CD4-positive, alpha-beta T cell treated with Interleukin-6 at 100 ng/mL for 8 hours (primary cell): ENCODE data around the gene KRTAP5-7.
"Not testable (repeated sequence)": the region's sequence is repeated elsewhere in the genome, so short reads cannot be mapped to it uniquely, and the experiment has no call there.

Experiments used
- DNase-seq: peaks from one replicate; pipeline ENCODE4 v3.0.0-alpha.2; 2020; ENCODE audit warnings: mixed read lengths, low spot score

Gene KRTAP5-7

DNA sequence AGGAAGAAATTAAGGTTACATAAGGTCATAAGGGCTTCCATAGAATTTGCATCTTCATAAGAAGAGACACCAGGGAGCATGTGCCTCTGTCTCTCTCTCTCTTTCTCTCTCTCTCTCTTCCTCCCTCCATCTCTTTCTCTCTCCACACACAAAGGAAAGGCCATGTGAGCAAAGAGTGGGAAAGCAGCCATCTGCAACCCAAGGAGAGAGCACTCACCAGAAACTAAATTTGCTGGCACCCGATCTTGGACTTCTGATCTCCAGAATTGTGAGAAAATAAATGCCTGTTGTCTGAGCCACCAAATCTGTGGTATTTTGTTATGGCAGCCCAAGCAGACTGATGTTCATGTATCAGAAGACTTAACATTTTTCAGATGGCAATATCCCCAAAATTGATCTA lies 31.9 kb downstream of the KRTAP5-7 start:
- DNase-seq: no peak

DNA sequence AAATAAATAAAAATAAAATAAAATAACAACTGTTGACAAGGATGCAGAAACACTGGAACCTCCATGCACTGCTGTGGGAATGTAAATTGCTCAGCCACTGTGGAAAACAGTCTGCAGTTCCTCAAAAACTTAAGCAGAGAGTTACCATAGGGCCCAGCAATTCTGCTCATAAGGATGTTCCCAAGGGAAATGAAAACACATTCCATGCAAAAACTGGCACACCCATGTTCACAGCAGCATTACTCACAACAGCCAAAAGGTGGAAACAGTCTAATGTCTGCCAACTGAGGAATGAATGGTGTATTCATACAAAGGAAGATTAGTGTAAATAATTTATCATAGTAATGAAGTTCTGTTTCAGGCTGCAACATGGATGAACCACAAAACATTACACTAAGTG lies 35.1 kb downstream of the KRTAP5-7 start:
- no peak for DNase-seq

DNA sequence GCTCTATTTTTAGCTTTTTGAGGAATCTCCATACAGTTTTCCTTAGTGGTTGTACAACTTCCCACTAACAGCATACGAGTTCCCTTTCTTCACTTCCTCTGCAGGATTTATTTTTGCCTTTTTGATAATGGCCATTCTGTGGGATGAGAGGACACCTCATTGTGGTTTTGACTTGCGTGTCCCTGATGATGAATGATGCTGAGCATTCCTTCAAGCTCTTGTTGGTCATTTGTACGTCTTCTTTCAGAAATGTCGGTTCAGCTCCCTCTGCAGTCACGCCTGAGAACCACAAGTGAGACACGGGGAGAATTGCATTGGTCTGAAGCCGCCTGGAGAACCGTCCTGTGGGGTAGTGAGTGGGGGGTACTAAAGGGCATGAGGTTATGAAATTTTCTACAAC lies 36.3 kb downstream of the KRTAP5-7 start:
- DNase-seq: no peak

DNA sequence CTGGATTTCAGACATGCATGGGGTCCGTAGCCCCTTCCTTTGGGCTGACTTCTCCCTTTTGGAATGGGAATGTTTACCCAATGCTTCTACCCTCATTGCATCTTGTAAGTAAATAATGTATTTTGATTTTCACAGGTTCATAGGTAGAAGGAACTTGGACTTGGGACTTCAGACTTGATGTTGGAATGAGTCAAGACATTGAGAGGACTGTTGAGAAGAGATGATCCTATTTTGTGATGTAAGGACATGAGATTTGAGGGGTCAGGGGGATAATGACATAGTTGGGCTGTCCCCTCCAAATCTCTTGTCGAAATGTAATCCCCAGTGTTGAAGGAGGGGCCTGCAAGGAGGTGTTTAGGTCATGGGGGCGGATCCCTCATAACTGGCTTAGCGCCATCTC lies 37.4 kb downstream of the KRTAP5-7 start:
- no peak for DNase-seq

DNA sequence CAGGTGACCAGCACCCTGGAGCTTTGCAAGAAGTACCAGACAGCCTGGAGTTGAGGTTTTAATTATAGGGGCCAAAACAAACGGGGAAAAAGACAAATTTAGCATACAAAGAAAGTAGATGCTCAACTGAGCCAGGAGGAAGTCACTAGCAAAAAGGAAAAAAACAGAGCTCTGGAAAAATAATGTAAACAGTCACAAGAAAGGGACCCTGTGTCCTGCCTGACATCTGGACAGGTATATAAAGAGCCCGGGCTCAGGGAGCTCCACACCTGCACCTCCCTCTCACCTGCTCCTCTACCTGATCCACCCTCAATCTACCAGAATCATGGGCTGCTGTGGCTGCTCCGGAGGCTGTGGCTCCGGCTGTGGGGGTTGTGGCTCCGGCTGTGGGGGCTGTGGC lies 38.2 kb downstream of the KRTAP5-7 start, which contains the start of gene KRTAP5-10:
KRTAP5-10 (plus strand) TSS at position 301 of the 400 bp plus-strand sequence; CDS start at position 326, 25 bp downstream.
- no peak for DNase-seq

DNA sequence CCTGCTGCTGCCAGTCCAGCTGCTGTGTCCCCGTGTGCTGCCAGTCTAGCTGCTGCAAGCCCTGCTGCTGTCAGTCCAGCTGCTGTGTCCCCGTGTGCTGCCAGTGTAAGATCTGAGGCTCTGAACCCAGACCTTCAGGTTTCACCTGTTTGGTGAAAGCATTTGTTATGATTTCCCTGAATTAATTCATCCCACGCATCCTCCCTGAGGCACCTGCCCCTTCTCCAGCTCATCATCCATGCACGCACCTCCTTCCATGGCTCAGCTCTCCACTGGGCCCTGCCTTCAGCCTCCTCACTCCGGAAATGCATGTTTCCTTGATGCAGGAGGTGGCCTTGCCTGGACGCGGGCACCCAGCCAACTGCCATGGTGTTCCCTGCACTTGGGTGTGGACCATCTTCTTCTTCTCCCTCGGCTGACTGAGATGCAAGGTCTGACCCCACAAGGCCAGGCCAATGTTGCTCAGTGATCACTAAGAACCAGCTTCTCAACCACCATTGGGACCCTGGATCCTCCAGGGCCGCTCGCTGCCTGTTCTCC lies 39.1 kb downstream of the KRTAP5-7 start:
- DNase-seq: no peak

DNA sequence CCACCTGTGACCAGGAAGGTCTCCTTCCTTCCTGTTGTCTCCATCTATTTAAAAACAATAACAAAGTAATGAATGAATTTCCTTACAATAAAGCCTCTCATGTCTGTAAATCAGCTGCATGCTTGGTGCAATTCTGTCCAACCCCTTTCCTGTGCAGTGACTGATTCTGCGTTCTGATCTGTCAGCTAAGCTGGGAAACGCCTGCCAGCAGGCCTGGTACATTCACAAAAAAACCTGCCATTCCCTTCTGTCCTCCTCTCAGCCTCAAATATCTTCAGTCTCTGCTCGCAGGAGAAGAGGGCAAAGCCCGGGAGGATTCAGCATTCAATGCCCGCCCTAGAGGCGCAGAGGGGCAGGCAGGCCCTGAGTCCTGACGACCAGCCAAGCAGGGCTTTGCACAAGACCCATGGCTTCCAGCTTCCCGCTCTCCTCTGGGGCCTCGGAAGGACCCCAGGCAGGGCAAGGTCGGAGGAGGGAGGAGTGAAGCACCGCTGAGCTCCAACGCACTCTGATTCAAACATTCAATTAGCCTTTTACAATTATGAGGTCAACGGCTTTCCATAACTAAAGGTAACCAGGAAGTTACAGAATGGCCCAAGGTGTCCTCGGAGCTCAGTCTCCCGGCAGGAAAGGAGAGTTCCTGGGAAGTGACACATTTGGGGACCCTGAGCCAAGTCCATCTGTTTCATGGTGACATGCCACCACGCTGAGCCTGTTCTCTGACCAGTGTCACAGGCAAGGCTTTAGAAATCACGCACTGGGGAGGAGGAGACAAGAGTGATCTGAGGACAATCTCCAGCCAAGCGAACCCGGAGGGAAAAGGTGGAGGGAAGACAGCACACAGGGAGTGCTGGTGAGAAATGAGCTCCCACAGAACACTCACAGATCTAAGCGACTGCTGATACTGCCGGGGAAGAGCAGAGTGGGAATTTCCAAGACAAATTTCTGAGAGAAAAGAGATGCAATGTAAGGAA lies 39.8 kb downstream of the KRTAP5-7 start:
- DNase-seq: not testable (repeated sequence)

DNA sequence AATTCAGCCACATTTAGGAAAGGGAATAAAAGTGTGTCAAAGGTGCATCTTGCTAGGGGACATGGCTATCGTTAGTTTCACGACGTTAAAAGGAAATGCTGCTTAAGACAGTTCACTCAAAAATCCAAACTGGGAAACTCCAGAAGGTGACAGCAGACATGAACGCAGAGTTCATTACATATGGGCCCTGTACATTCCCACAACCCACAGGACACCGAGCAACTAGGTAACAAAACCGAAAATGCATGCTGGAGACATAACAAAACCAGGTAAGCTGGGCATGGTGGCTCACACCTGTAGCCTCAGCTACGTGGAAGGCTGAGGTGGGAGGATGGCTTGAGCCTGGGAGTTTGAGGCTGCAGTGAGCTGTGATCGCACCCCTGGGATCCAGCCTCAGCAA lies 40.6 kb downstream of the KRTAP5-7 start:
- not testable (repeated sequence) for DNase-seq

DNA sequence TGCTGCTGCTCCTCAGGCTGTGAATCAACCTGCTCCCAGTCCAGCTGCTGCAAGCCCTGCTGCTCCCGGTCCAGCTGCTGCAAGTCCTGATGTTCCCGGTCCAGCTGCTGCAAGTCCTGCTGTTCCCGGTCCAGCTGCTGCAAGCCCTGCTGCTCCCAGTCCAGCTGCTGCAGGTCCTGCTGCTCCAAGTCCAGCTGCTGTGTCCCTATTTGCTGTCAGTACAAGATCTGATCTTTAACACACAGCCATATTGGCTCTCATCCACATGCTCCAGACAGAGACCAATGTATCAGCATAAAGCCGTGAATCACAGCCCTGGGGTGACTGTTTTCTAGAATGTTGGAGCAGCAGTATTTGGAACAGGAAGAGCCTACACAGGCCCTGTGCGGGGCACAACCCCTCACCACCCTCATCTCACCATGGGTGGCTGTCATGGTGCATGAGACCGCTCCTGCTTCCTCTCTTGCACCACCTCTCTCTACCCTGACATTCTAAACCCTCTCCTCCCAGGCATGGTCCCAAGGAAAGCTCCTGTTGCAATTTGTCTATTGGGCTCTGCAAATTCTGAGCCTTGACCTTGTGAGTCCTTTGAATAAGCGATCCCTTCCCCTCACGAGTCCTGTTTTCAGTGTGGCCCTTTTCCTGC lies 41.8 kb downstream of the KRTAP5-7 start:
- no peak for DNase-seq

DNA sequence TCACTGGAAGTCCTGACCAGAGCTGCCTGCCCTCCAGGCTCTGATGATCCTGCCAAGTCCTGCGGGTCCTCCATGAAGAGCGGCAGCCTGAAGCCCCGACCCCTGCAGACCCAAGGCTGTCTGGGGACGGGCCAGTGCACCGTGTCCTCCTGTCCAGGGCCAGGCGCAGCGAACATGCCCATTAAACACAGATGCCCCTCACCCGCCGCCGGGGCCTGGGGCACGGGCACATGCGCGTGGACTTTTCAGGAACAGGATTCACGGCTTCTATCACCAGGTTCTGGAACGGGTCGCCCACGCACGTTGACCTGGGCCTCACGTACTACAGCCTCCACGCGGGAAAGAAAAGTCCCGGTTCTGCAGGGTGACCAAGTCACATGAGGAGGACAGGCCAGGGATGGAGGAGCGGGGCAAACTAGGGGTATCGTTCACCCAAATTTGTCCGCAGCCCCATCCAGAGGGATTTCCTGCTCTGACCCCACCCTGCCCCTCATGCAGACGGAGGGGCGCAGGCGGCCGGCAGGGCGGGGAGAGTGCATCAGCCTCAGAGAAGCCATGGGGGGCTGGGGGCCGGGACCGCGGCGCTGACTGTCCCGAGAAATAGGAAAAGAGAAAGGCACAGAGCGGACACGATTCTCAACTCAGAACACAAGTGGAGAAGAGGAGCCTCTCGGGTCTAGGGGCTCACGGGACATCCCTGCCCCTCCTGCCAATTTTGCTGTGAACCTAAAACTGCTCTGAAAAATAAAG lies 44.2 kb downstream of the KRTAP5-7 start:
- DNase-seq: not testable (repeated sequence)

DNA sequence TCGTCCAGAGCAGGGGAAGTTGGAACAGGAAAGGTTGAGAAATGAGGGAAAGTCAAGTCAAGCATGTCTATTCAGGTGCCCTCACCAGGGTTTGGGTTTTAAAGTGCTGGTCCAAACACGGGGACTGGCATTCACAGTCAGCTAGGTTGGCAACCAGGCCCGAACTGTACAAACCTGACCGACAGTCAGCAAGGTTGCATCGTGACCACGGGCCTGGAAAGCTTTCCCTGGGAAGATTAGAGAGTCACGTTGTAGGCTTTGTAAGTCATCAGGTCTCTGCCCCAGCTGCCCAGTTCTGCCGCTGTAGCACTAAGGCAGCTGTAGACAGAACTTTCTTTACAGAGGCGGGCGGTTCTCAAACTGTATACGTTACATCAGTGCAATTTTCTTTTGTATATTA lies 45.7 kb downstream of the KRTAP5-7 start:
- no peak for DNase-seq

DNA sequence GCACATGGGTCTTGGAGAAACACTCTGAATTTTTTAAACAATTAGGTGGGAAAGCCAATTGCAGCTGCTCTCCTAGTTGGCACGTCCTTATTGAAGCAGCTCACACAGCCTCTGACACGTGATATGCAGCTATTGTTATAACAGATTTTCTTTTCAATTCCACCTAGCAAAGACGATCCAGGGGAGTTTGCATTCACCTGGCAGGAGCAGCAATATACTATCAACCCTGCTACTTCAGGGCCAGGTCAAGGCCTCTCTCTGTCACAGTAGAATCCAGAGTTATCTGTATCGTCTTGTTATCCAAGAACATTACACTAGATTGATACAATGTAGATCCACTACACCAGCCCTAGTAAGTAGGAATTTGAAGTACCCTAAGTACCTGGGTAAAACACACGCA lies 47.4 kb downstream of the KRTAP5-7 start:
- no peak for DNase-seq

DNA sequence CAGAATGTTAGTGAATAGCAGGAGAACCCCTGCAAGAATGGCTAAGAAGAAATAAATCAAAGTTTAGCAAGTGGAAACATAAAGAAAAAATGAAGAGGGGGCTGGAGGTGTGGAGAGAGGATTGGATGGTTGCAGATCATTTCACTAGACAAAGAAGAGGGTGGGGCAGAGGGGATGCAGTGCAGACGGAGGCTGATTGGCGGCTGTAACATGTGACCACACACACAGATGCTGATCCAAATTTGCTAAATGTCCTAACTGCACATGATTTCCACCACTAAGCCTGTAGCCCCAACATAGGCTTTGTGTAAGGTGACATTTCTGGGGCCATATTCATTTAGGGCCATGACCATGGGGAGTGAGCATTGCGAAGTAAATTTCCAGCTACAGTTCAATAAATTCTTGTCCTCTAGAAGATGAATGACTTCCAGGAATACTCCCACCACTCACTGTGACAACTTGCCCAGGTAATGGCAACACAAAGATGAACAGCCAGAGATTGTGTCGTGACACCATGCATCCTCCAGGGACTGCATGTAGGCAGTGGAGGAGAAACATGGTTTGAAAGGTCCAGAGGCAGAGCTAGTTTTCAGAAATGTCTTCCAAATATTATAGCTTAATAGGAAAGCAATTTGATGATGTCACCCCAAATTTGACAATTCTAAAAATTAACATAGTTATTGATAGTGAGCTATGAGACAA lies 48.8 kb downstream of the KRTAP5-7 start:
- no peak for DNase-seq

DNA sequence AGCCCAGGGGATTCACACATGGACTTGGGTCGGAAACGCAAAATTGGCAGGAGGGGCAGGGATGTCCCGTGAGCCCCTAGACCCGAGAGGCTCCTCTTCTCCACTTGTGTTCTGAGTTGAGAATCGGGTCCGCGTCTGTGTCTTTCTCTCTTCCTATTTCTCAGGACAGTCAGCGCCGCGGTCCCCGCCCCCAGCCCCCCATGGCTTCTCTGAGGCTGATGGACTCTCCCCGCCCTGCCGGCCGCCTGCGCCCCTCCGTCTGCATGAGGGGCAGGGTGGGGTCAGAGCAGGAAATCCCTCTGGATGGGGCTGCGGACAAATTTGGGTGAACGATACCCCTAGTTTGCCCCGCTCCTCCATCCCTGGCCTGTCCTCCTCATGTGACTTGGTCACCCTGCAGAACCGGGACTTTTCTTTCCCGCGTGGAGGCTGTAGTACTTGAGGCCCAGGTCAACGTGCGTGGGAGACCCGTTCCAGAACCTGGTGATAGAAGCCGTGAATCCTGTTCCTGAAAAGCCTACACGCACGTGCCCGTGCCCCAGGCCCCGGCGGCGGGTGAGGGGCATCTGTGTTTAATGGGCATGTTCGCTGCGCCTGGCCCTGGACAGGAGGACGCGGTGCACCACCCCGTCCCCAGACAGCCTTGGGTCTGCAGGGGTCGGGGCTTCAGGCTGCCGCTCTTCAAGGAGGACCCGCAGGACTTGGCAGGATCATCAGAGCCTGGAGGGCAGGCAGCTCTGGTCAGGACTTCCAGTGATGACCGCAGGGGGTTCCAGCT lies 49.8 kb downstream of the KRTAP5-7 start:
- not testable (repeated sequence) for DNase-seq

DNA sequence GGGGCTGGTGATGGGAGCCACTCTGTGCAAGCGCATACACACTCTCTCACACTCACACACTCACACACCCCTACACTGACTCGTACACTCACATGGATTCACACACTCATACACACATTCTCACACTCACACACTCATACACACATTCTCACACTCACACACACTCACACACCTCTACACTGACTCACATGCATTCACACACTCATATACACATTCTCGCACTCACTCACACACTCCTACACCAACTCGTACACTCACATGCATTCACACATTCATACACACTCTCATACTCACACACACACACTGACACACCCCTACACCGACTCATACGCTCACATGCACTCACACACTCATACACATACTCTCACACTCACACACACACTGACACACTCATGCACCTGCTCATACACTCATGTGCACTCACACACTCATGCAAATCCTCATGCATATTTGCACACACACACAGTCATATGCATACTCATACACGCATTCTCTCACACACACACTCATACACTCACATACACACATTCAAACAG lies 50.5 kb downstream of the KRTAP5-7 start:
- DNase-seq: no peak
